IPS DF 4.7 (cell line): Measurements from ENCODE around the gene PRAMEF11.
"Not testable (repeated sequence)": the region's sequence is repeated elsewhere in the genome, so short reads cannot be mapped to it uniquely, and the experiment has no call there.

Source experiments
- DNase-seq: peaks from one replicate; pipeline ENCODE4 v3.0.0-alpha.2; 2013; ENCODE audit warnings: low spot score; ENCODE audit errors: extremely low read depth

Gene PRAMEF11

GRCh38 chr1:12831310-12831709 lies at the start of gene PRAMEF11:
Gene PRAMEF11, minus strand, starts transcription at chr1:12831410. Its CDS starts 2,621 bp downstream, at chr1:12828789.
- not testable (repeated sequence) for DNase-seq

- DNase-seq, result not testable (repeated sequence)
Observed at GRCh38 chr1:12878453-12878852, 47.2 kb upstream of the PRAMEF11 start.

- DNase-seq, result not testable (repeated sequence)
Observed at GRCh38 chr1:12863131-12863880, 32.1 kb upstream of the PRAMEF11 start.

GRCh38 chr1:12856786-12857185 lies 25.6 kb upstream of the PRAMEF11 start, which contains the start of gene PRAMEF2:
Gene PRAMEF2, plus strand, starts transcription at chr1:12857086. Its CDS starts 1,924 bp downstream, at chr1:12859010.
- not testable (repeated sequence) for DNase-seq

GRCh38 chr1:12851779-12852178 lies 20.6 kb upstream of the PRAMEF11 start:
- DNase-seq, result no peak

GRCh38 chr1:12848620-12849019 lies 17.4 kb upstream of the PRAMEF11 start, which contains the start of gene HNRNPCL1:
Gene HNRNPCL1, minus strand, starts transcription at chr1:12848720. Its CDS starts 431 bp downstream, at chr1:12848289.
- not testable (repeated sequence) for DNase-seq

- DNase-seq, result not testable (repeated sequence)
Observed at GRCh38 chr1:12833251-12833650, 2.0 kb upstream of the PRAMEF11 start.

- not testable (repeated sequence) for DNase-seq
Observed at GRCh38 chr1:12819061-12819460, 12.1 kb downstream of the PRAMEF11 start.

- no peak for DNase-seq
Observed at GRCh38 chr1:12811409-12811784, 19.8 kb downstream of the PRAMEF11 start.

- no peak for DNase-seq
Observed at GRCh38 chr1:12810691-12811408, 20.4 kb downstream of the PRAMEF11 start.

- no peak for DNase-seq
Observed at GRCh38 chr1:12809933-12810332, 21.3 kb downstream of the PRAMEF11 start.

GRCh38 chr1:12799730-12800129 lies 31.5 kb downstream of the PRAMEF11 start:
- no peak for DNase-seq

- no peak for DNase-seq
Observed at GRCh38 chr1:12798911-12799310, 32.3 kb downstream of the PRAMEF11 start.

GRCh38 chr1:12791097-12791496 lies 40.1 kb downstream of the PRAMEF11 start, which contains the start of gene PRAMEF1:
Gene PRAMEF1, plus strand, starts transcription at chr1:12791397. Its CDS starts 1,831 bp downstream, at chr1:12793228.
- DNase-seq, result not testable (repeated sequence)

GRCh38 chr1:12784729-12785128 lies 46.5 kb downstream of the PRAMEF11 start:
- not testable (repeated sequence) for DNase-seq

GRCh38 chr1:12783783-12784182 lies 47.4 kb downstream of the PRAMEF11 start:
- DNase-seq, result not testable (repeated sequence)

- DNase-seq, result not testable (repeated sequence)
Observed at GRCh38 chr1:12781488-12781887, 49.7 kb downstream of the PRAMEF11 start.

- no peak for DNase-seq
Observed at GRCh38 chr1:12778907-12779306, 52.3 kb downstream of the PRAMEF11 start.

- DNase-seq, result no peak
Observed at GRCh38 chr1:12778061-12778460, 53.1 kb downstream of the PRAMEF11 start.

GRCh38 chr1:12776801-12777557 lies 54.2 kb downstream of the PRAMEF11 start:
- no peak for DNase-seq

- DNase-seq, result no peak
Observed at GRCh38 chr1:12775443-12775842, 55.8 kb downstream of the PRAMEF11 start.
